ENCODE measurements around the gene TBC1D19. TPM values are rescaled to one million over a fixed set of nuclear protein-coding genes. Genes with fewer than 3 reads are reported as not detected.

The TBC1D19 gene
- total RNA-seq, 4 donors from 2014 or later = 9.8 to 17.0 (median 14.4) TPM

DNA sequence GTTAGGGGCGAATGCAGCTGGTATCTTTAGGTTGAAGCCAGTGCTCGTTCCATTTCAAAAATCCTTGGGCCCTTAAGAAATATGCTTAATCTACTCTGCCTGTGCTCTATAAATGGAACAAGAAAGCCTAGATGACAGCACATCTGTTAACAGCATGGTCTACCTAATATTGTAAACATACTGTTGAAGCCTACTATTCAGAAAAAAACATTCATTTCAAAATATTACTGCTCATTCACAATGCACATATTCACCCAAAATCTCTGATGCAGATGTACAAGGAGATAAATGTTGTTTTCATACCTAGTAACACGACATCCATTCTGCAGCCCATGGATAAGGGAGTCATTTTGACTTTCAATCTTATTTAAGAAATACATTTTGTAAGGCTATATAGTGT lies 106.6 kb downstream of the TBC1D19 start:
- TF ChIP-seq, protein P1, sequence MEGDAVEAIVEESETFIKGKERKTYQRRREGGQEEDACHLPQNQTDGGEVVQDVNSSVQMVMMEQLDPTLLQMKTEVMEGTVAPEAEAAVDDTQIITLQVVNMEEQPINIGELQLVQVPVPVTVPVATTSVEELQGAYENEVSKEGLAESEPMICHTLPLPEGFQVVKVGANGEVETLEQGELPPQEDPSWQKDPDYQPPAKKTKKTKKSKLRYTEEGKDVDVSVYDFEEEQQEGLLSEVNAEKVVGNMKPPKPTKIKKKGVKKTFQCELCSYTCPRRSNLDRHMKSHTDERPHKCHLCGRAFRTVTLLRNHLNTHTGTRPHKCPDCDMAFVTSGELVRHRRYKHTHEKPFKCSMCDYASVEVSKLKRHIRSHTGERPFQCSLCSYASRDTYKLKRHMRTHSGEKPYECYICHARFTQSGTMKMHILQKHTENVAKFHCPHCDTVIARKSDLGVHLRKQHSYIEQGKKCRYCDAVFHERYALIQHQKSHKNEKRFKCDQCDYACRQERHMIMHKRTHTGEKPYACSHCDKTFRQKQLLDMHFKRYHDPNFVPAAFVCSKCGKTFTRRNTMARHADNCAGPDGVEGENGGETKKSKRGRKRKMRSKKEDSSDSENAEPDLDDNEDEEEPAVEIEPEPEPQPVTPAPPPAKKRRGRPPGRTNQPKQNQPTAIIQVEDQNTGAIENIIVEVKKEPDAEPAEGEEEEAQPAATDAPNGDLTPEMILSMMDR (IDR thresholded peaks at IDR 0.05; ENCODE audit: low read depth) = no peak

DNA sequence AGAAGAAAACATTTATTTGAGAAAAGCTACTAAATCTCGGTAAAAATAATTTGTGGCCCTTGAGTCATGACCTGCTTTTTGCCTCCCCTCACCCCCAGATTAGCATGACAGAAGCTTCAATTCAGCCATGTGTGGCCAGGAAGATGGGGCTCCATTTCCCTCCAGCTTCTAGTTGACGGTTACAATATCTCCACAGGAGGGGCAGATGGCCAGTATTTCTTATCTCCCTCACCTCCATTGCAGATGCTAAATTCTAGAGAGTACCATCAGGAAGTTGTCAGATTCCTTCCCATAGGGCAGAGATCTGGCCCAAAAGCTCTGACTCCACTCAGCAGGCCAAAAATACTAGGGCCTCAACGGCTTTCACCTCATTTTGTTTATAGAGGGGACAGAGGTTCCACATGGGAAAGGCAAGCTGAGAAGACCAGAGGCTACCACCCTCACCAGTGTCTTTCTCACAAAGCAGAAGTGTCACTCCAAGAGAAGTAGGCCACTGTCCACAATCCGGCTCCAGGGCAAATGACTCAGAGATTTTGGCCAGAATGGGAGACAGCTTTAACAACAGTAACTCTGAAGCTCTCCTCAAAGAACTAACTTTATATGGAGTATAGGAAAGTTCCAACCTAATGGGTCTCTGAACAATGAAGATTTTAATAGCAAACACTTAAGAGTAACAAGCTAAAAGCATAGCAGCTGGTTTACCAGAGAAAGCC lies 108.3 kb downstream of the TBC1D19 start:
- TF ChIP-seq, protein P1 (IDR thresholded peaks at IDR 0.05; ENCODE audit: low read depth) = no peak

DNA sequence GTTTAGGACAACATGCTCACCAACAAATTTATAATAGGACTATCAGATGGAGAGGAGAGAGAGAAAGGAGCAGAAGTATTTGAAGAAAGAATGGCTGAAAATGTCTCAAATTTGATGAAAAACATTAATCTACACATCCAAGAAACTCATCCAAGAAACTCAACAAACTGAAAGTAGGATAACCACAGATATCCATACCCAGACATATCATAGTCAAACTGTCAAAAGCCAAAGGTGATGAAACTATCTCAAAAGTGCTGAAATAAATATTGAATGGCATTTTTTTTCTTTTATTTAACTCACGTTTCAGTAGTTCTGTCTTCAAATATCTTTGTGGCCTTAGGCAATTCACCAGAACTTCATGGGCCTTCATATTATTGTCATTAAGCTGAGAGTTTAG lies 116.2 kb downstream of the TBC1D19 start:
- TF ChIP-seq, protein P1 (IDR thresholded peaks at IDR 0.05; ENCODE audit: low read depth) = no peak

DNA sequence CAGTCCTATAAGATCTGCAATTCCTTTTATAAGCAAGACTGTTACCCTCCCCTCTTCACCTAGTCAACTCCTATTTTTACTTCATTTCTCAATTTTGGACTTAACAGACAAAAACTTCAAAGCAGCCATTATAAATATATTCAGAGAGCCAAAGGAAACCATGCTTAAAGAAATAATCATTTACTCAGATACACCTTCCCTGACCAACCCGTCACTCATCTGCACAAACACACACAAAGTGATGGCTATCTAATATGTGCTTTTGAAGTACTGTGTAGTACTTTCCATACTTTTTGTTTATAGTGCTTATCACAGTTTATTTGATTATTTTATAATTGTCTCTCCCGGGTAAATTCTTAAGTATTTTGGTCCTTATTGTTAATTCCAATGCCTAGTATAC lies 117.2 kb downstream of the TBC1D19 start:
- TF ChIP-seq, protein P1 (IDR thresholded peaks at IDR 0.05; ENCODE audit: low read depth) = no peak

DNA sequence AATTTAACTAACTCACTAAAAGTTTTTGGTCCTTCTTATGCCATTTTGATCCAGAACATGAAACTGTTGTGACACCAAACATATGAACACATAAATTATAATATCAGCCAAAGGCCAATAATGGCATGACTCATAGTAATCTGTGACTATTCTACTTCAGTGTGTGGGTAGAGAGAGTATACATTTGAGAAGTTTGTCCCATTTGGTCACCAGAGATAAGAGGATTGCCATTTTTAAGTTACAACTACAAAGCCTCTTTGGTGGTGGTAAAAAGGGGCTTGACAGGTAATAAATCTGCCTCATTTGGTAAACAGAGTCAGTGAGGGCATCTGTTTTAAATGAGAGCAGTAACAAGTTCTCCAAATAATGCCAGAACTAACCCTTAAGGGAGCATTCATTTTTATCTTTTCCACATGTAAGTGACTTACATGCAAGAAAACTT lies 117.9 kb downstream of the TBC1D19 start:
- TF ChIP-seq, protein P1 (IDR thresholded peaks at IDR 0.05; ENCODE audit: low read depth) = no peak

DNA sequence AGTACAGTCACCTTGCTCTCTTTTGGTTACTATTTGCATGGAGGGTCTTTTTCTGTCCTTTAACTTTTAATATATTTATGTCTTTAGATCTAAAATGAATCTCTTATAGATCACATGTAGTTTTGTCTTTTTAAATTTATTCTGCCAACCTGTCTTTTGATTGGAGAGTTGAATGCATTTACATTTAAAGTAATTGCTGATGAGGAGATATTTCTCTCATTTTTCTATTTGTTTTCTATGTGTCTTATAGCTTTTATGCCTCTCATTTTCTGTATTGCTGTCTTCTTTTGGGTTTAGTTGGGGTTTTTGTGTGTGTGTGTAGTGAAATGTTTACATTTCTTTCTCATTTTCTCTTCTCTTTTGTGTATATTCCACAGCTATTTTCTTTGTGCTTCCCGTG lies 123.5 kb downstream of the TBC1D19 start:
- TF ChIP-seq, protein P1 (IDR thresholded peaks at IDR 0.05; ENCODE audit: low read depth) = no peak

DNA sequence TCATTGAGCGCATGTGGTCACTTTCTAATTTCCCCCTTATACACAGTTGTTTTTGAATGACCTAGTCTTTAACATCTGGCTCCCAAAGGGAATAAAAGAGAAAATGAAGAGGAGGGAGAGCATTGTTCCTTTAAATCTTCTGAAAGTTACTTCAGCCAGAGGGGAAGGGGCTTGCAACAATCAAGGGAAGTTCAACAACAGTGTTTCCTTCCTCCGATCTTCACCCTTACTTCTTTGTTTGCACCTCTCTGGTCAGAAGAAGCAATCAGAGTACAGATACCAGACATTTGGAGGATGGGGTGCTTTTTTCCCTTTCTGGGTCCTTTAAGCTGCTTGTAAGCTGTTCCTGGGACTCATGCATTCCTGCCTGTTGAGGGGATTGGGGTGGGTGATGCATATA lies 125.4 kb downstream of the TBC1D19 start:
- TF ChIP-seq, protein P1 (IDR thresholded peaks at IDR 0.05; ENCODE audit: low read depth) = no peak
